ENCODE data around the gene CD37. TPM values are rescaled to one million over a fixed set of nuclear protein-coding genes. Genes with fewer than 3 reads are reported as not detected.

Gene CD37
- total RNA-seq, 3 donors from 2014 or later, result 2.9 to 19.7 (median 15.4) TPM

DNA sequence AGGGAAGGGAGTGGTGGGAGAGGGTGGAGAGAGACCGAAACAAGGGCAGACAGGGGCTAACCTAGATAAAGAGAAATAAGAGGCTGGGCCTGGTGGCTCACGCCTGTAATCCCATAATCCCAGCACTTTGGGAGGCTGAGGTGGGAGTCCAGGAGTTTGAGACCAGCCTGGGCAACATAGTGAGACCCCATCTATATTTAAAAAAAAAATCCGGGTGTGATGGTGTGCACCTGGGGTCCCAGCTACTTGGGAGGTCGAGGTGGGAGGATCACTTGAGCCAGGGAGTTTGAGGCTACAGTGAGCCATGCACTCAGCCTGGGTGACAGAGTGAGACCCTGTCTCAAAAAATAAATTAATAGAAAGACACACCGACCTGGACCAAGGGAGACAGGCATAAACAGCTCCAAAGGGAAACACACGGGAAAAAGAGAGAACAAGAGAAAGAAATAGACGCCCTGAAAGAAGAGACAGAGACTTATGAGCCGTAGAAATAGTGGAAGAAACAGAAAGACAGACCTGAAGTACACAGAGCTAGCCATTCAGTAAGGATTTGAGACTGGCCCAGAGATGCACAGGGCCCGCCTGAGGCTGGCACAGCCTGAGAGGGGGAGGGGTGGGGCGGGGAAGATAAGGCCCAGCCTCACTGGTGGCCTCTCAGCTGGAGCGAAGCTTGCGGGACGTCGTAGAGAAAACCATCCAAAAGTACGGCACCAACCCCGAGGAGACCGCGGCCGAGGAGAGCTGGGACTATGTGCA is 2.2 kb downstream of the CD37 start:
- DNase-seq (ENCODE audit: low spot score in 2 of 2), result peak; percentile 3 to 15
- Histone ChIP-seq H3K27me3 (no peaks in the 10 kb centered on the region), H3K36me3 (no peaks in the 10 kb centered on the region), H3K9me3 (no peaks in the 10 kb centered on the region), H3K27ac (no peak overlapping the region), H3K4me1 (peaks cover 0 to 6% of the 10 kb centered on the region in 2 donors), H3K4me3 (no peak overlapping the region)
- TF ChIP-seq POLR2AphosphoS5 (IDR thresholded peaks at IDR 0.05) (no peak), POLR2A (IDR thresholded peaks at IDR 0.05) (no peak)
- TF ChIP-seq, protein P1, sequence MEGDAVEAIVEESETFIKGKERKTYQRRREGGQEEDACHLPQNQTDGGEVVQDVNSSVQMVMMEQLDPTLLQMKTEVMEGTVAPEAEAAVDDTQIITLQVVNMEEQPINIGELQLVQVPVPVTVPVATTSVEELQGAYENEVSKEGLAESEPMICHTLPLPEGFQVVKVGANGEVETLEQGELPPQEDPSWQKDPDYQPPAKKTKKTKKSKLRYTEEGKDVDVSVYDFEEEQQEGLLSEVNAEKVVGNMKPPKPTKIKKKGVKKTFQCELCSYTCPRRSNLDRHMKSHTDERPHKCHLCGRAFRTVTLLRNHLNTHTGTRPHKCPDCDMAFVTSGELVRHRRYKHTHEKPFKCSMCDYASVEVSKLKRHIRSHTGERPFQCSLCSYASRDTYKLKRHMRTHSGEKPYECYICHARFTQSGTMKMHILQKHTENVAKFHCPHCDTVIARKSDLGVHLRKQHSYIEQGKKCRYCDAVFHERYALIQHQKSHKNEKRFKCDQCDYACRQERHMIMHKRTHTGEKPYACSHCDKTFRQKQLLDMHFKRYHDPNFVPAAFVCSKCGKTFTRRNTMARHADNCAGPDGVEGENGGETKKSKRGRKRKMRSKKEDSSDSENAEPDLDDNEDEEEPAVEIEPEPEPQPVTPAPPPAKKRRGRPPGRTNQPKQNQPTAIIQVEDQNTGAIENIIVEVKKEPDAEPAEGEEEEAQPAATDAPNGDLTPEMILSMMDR (IDR thresholded peaks at IDR 0.05), result no peak
- intact Hi-C loops (cut with DNase I; ENCODE audit: low total_unique reads), result no loop called here

DNA sequence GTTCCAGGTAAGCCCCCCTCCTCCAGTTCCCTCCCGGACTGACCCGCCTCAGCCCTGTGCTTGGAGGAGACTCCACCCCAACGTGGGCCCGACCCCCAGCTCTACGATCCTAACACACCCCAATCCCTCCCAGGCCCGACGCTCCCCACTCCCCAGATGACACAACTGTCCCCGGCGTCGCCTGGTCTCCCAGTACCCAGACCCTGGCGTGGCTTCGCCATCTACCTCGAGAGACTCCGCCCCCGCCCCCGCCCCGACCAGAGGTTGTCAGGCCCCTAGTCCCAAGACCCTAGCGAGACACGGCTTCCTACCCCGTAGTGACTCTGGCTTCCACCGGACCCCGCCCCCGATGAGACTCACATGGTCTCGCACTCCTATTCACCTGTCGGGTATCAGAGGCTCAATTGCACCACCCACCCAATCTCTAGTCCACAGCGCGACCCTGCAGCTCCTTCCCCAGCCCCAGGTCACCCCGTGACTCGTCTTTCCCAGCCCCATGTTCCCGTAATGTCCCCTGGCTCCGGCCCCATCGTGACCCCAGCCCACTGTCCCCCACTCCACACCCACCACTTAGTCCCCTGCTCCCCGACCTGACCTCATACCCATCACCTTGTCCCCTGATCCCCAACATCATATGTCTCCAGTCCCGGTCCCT is 2.9 kb downstream of the CD37 start:
- TF ChIP-seq, protein P1 (IDR thresholded peaks at IDR 0.05), result no peak
- peaks cover 0 to 6% of the 10 kb centered on the region in 2 donors for H3K4me1 ChIP-seq
- no peaks in the 10 kb centered on the region for H3K36me3 ChIP-seq
- H3K4me3 ChIP-seq, result peak overlapping the region in 2 of 3 donors; percentile 56 to 68
- H3K9me3 ChIP-seq, result no peaks in the 10 kb centered on the region
- H3K27me3 ChIP-seq, result no peaks in the 10 kb centered on the region
- peak; percentile 17 to 51 for DNase-seq (ENCODE audit: low spot score in 2 of 2)
- intact Hi-C loops (cut with DNase I; ENCODE audit: low total_unique reads), result no loop called here
- H3K27ac ChIP-seq, result no peak overlapping the region

DNA sequence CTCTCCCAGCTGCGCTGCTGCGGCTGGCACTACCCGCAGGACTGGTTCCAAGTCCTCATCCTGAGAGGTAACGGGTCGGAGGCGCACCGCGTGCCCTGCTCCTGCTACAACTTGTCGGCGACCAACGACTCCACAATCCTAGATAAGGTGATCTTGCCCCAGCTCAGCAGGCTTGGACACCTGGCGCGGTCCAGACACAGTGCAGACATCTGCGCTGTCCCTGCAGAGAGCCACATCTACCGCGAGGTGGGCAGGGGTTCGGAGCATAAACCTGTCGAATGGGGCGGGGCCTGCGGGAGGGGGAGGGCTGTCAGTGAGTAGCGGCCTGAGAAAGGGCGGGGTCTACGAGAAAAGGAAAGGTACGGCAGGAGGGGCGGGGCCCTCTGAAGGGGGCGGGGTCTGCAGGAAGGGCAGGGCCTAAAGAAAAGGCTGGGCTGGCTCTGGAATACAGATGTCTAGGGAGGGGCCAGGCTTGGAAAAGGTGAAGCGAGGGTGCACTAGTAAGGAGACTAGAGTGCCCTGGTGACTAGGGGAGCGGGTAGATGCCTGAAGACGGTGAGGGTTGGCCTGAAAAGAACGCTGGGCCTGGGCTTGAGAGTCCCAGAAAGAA is 3.6 kb downstream of the CD37 start:
- Histone ChIP-seq H3K4me3 (peak overlapping the region; percentile 32 to 68 (median 56)), H3K9me3 (no peaks in the 10 kb centered on the region), H3K27ac (peak overlapping the region; percentile 89 to 93), H3K4me1 (peaks cover 0 to 6% of the 10 kb centered on the region in 2 donors), H3K27me3 (no peaks in the 10 kb centered on the region), H3K36me3 (no peaks in the 10 kb centered on the region)
- intact Hi-C loops (cut with DNase I; ENCODE audit: low total_unique reads), result no loop called here
- TF ChIP-seq, protein P1 (IDR thresholded peaks at IDR 0.05), result no peak
- no peak for TF ChIP-seq POLR2A (IDR thresholded peaks at IDR 0.05)
- no peak for TF ChIP-seq POLR2AphosphoS5 (IDR thresholded peaks at IDR 0.05)
- DNase-seq (ENCODE audit: low spot score in 2 of 2), result peak; percentile 85 to 94

DNA sequence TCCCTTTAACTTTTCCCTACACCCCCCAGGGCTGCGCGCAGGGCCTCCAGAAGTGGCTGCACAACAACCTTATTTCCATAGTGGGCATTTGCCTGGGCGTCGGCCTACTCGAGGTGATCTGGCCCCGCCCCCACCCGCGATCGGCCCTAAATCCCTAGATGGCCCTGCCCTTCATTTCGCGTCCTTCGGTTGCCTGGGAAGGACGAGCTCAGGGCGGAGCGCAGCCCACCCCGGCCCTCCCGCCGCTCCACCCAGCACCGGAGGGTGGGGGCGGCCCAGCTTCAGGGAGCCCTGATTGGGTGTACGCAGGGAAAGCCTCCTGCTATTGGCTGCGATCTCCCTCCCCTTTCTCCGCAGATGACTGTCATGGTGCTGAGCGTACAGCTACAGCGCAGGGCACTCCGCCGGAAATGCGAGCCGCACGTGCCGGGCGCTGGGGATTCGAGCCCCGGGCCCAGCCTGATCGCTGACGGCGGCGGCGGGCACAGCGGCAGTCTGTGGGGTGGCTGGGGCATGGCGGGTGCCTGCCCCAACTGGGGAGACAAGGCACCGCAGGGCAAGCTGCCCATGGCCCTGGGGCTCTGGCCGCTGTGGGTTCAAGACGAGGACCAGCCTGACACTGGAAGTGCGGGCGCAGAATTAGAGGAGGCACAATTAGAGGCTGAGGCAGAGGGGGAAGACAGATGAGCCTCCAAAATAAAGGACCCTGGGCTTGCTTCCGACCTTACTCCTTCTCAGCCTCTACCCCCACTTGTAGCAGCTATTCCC is 4.3 kb downstream of the CD37 start:
- Histone ChIP-seq H3K36me3 (no peaks in the 10 kb centered on the region), H3K4me1 (peaks cover 0 to 6% of the 10 kb centered on the region in 2 donors), H3K27ac (peak overlapping the region; percentile 89 to 93), H3K9me3 (no peaks in the 10 kb centered on the region), H3K27me3 (no peaks in the 10 kb centered on the region), H3K4me3 (peak overlapping the region; percentile 32 to 68 (median 56))
- peak; percentile 83 to 93 for DNase-seq (ENCODE audit: low spot score in 2 of 2)
- intact Hi-C loops (cut with DNase I; ENCODE audit: low total_unique reads), result no loop called here
- TF ChIP-seq POLR2AphosphoS5 (IDR thresholded peaks at IDR 0.05) (peak; percentile 67 to 78 (median 73)), POLR2A (IDR thresholded peaks at IDR 0.05) (peak; percentile 59)
- TF ChIP-seq, protein P1 (IDR thresholded peaks at IDR 0.05), result no peak

Measured in breast epithelium (tissue), 4 donors.